Stimulated activated CD4-positive, alpha-beta T cell treated with anti-CD3 and anti-CD28 coated beads, TNF-alpha, amount 100 ng/mL, for 1 hour (primary cell): ENCODE measurements around the gene ST3GAL5.

ENCODE experiments used
- DNase-seq, 3 donors: peaks; one replicate each; pipeline ENCODE4 v3.0.0-alpha.2; 2020; ENCODE audit warnings: low read depth in 3 of 3, low spot score in 1 of 3

Gene ST3GAL5

DNA sequence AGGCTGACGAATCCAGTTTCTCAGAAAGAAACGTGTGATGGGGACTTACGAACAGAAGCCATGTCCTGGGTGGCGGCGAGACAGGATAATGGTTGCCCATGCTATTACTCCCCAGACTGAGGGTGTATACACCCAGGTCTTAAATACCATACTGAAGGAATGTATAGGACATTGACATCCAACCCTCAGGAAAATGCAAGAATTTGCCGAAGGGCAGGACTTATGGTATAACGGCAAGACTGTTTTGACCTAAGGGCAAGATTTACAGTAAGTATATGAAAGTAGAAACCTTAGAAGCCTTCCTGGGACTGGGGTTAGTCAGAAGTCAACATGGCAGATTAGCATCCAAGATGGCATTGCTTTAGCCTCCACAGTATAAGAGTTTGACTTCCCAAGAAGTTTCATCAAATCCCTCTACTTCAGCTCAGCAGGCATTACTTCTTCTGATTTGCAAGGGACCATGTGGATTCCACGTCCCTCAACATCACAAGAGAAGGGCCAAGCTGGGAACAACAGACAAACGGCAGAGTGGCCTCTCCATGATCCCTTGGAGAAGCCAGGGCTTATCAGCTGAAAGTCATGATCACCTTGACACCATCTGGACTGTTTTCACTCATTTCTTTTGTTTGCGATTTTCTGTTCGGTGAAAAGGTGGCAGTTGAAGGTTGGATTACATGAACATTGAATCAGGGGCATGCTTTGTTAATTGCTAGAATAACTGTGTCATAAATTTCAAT is 21.1 kb downstream of the ST3GAL5 start:
- DNase-seq = no peak

DNA sequence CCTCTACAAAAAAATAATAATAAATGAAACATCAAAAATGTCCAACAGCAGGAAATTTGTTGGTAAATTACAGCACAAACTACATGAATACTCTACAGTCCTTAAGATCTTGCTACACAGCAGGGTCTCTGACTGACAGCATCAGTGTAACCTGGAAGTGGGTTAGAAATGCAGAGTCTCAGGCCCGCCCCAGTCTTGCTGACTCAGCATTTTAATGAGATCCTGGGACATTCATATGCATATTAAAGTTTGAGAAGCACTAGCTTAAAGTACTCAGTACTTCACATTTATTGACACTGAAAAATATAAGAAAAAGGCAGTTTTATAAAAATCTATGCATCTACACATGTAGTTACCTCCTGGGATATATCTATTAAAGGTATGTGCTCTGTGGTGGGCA is 21.7 kb downstream of the ST3GAL5 start:
- DNase-seq = no peak

DNA sequence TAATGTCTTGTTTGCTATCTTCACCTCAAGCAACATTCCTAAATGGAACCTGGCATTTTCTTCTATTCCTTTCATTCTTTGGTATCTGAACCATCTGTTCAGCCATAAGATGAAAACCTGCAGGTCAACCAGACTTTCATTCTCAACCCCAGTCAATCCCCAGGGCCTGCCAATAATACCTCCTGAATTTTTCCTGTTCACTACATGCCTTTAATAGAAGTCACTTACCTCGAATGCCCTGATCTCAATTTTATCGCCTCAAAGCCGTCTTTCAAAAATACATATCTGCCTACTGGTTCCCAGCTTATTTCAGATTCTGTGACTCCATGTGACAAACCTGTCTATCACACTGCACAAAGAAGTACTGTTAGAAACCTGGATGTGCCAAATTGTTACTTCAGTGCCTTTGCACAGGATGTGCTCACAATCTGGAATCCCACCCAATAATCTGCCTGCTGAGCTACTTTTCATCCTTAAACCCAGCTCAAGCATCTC is 22.6 kb downstream of the ST3GAL5 start:
- no peak for DNase-seq

DNA sequence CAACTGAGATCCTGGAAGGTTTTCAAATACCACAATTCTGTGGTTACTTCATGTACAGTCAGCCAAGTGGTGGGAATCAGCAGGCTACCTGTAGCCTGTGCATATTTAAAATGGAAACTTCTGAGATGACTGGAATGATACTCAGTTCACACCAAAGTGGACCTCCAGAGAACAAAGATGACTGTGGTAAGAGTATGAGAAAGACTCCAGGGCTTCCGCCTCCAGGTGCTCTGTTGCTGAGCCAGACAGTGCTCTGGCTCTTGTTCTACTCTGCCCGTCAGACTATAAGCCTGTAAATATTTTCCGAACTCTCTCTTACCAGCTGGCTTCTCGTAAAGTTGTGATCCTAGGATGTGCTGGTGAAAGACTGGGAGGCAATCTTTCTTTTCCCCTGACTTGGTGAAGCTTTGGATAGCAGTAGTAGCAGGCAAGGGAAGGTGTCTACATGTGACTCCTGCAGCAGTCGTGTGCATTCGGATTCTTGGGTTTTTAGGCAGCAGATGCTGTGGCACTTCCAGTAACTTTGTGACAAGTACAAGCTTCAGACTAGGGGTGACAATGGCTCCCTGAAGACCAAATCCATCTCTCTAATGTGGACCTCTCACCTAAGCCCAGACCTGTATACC is 23.1 kb downstream of the ST3GAL5 start:
- DNase-seq = no peak

DNA sequence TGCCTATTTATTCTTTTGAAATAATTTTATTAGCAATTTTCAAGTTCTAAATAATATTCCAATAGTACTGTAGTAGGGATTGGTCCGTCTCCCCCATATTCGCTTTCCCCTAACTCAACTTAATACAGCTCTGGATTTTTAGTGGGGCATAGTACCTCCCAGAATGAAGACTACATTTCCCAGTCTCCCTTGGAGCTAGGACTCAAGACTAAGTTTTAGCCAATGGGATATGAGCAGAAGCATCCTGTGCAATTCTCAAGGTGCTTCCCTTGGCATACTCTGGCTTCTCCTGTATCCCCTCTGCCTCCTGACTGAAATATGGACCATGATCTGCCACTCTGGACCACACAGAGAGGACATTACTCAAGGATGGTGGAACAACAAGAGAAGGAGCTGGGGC is 24.1 kb downstream of the ST3GAL5 start:
- DNase-seq = no peak

DNA sequence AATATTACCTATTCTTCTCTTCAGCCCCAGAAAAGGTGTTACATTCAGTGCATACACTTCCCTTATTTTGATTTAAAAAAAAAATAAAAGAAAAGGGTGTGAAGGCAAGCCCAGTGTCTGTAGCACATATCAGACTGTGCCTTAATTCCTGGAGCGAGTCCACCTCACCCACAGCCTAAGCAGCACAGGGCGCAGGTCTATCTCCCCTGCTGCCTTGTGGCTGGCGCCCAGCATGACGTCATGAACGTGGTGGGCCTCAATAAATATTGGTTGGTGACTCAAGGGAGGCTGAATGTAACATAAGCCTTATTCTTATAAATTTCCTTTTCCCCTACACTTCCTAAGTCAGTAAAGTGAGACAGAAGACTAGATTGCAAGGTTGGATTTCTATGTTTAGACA is 26.4 kb downstream of the ST3GAL5 start:
- DNase-seq = no peak

DNA sequence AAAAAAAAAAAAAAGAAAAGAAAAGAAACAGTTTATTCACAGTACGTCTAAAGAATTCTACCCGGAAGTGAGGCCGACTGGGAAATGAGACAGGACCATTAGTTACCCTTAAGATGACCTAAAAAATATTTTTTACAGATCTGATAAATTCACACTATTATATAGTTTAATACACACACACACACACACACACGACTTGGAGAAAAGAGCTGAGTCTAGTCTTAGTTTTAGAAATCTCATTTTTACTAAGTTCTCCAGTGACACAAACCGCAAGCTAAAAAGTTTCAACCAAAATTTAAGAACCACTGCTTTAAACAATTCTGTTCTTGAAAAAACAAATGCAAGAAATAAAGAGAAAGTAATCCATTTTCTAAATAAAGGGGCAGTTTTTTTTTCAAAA is 27.1 kb downstream of the ST3GAL5 start:
- DNase-seq = no peak

DNA sequence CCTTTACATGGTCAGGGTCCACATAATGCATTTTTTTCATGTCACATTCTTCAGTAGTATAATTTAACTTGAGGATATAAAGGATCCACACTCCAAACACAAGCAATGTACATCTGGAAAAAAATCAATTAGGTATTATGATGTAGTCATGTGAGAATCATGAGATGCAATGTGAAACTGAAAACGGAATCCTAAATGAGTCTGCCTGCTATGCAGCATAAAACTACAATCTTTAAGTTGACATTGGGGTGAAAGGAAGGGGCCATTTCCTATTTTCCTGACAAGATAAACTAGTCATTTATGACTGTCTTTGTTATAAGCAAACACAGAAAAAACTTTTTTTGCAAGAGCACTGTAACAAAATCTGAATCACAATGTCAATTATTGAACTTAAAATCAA is 27.6 kb downstream of the ST3GAL5 start:
- DNase-seq = no peak

DNA sequence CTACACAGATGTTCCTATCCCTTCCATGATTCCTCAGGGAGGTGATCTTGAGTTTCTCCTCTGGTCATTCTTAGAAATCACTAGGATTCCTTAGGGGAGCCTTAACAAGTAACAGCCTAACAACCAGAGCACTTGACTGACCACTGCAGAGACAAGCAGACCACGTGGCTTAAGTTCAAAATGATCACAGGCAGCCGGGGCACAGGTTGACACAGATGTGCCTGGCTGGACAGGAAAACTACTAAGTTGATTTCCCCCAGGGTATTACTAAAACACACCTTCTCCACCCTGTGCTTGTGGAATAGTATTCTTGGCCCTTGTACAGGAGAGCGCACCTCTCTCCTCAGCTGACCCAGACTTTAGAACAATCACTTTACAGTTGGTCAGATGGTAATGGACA is 29.9 kb downstream of the ST3GAL5 start:
- no peak for DNase-seq

DNA sequence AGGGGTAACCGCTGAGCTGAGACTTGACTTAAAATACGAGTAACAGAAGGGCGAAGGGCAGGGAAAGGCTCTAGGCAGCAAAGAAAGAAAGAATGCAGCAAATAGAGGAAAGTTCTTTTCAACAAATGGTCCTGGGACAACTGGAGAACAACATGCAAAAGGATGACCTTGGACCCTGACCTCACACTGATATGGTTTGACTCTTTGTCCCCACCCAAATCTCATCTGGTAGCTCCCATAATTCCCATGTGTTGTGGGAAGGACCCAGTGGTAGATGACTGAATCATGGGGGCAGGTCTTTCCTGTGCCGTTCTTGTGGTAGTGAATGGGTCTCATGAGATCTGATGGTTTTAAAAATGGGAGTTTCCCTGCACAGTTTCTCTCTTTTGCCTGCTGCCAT is 33.9 kb downstream of the ST3GAL5 start:
- DNase-seq = no peak

DNA sequence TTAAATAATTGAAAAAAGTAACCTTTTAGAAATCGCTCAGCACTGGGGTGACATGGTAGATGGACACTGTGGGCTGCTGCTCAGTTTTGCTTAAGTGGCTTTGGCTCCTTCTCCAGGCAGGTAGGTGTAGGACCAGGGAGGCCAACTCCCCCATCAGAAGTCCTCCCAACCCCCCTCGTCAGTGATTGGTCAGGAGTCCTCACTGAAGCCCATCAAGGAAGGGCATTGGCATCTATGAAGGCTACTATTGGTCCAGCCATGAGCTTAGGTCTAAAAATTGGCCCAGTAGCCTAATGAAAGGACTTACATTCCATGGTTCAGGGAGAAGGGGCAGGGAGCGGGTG is 34.7 kb downstream of the ST3GAL5 start:
- no peak for DNase-seq

DNA sequence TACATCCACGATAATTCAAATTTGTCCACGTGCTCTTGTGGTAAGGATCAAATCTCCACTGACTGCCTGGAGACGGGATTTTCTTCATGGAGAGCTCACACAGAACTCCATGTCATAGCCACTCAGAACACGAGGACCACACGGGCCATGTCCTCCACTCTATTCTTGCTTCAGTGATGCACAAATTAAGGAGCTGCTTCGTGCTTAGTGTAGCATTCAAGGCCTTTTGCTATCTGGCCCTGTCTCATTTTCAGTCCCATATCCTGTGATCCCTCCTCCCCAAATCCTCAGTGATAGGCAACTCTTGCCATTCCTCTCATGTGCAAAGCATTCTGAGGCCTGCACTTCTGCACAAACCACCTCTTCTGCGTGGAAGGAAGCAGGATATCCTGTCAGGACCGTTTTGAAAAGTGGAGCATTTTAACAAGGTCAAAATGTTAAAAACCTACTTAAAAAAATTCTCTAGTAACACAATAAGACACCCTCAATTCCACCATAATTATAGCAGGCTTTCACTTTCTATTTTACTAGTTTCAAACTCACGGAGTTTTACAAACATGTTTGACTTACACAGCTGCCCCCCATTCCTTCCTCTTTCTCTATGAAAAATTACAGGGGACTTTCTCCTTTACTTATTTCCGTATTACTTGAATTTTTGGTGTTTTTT is 35.2 kb downstream of the ST3GAL5 start:
- DNase-seq = no peak

DNA sequence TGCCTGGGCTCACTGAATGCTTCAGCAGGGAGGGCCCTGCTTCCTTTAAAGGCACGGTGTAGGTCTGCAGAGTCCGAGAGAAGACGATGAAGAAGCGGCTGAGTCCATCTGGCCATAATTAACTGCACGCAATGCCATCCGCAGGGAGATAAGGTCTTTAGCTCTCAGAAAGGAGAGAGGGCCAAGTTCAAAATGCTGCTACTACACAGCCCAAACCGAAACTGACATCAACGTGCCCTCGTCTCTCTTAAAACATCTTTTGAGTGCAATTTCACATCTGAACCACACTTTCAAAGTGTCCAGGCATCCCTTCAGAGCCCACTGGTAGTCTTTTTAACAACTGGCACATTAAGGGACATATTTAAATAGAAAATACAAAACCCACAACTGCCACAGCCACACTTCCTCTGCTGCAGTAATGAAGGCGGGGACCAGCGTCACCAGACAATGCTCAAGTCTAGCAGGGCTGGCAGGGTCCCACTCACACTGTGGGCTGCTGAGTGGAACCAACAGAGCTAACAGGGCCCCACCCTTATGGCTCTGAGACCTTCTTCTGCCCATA is 35.8 kb downstream of the ST3GAL5 start:
- peak; percentile 15 to 28 (median 25) for DNase-seq

DNA sequence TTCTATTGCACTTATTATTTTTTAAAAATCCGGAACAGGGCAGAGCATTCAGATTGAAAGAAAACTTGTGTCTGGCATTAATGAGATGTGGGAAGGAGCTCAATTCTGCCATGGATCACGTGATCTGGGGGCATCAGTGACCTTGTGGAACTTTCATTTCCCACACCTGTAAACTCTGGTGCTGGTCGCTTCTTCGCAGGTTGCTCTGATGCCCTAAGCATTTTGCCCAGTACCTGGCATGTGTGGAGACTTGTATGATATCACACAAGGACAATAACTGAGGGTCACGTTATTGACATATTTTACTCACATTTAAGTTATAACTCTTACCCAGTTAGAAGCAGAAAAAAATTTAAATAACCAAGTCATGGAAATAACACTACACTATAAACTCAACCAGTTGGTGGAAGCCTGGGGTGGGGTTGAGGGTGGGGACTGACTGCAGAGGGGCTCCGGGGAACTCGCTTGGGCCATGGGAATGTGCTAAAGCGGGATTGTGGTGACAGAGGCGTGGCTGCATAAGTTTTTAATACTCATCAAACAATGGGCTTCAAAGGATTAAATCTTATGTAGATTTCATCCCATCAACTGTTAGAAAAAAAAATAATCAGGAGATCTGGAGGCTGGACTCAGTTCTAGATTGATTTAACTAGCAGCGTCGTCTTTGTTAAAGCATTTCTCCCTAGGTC is 36.5 kb downstream of the ST3GAL5 start:
- DNase-seq = no peak

DNA sequence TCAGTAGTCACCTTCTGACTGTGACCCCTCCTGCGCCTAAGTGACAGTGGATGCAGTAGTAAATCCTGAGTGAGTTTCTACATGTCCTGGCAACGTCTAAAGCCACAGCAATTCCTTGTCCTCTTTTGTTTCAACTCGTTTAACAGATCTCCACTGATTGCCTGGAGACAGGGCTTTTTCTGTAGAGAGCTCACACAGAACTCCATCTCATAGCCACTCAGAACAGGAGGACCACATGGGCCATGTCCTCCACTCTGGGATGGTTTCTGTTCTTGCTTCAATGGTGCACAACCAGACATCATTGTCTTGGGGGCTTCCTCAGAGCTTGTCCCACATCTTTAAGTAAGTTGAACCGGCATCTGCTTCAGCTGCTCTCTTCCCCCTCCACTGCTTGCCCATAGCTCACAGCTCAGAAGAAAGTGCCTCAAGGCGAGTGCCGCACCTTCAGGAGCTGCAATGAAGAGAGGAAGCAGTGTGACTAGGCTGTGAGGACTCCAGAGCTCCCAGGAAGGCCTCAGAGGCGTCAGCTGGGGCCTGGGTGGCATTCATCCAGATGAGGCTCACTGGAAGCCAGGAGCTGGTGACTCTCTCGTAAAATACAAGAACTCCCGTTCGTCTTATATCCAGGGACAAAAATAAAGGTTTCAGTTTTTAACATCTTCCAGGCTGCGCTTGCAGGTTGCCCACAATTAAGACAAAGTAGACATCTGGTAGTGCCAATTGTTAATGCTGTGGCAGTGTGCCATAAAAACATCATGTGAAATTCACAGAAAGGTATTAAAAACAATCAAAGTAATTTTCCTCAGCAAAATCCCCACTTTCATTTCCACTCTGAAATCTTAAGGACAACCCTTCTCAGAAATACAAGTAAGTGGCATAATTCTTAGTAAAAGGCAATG is 37.3 kb downstream of the ST3GAL5 start:
- no peak for DNase-seq

DNA sequence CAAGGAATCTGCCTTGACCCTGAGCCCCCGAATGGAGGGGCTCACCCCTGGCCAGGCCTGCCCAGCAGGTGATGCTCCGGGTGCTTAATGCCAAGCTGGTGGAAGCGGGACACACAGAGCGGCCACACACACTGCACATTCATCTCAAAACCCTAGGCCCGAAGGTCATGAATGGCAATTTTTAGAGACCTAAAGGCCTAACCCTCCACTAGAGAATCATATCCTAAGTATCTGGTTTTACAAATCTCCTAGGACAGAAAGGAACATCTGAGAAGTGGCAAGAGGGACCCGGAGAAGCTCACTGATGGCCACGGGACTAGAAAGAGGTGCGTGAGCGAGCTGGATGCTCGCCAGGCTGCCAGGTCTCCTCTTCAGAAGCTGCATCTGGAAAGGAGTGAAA is 38.3 kb downstream of the ST3GAL5 start:
- no peak for DNase-seq

DNA sequence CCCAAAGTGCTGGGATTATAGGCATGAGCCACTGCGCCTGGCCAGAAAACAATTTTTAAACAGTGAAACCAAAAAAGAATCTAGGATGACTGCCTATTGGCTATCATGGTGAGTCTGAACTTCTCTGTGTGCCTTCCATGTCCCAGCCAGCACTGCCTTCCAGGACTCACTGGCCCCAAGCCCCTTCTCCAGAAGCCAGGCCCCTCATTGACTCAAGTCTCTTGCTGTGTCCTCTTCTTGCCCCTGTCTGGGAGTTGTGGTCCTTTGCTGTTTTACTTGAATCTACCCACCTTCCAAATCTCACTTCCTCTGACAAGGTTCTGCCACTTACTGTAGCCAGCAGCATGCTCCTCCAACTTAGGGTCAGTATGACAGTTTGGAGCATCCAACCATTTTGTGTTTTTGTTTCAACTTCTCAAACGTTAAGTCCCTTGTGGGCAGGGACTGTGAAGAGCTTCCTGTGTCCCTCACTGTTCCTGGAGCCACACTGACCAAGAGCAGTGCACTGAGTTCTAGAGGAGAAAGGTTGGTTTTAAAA is 41.7 kb downstream of the ST3GAL5 start:
- DNase-seq = no peak

DNA sequence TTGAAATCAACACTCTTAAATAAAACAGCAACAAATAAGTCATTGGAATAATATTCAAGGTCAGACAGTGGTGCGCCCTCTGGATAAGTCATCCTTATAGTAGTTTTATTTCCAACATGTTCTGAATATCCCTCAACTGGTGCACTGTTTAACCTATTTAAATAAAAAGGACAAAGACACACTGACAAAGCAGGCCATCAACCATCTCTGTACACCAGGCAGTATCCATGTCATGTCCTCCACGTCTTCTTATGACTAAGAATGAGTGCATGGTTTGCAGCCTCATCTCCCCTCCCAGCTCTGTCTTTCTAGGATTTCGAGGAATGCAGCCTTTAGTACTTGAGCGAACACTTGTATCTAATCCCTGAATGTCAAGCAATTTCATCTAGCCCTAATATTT is 42.4 kb downstream of the ST3GAL5 start:
- no peak for DNase-seq

DNA sequence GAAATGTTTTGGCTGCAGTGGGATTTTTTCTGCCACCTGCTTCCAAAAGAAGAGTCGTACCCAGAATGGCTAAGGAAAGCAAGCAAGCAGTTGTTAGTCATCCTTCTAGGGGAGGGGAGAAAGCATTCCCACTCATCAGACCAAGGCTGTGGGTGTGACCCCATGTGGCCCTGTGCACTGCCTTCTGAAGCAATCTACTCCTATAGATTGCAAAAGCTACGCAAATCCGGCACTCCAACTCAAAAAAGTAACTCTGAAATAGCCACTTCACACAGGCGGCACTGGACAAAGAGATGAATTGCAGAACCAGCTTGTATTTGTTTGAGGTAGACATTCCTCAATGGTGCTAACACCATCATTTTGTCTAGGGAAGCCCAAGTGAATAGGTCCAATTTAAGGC is 44.3 kb downstream of the ST3GAL5 start:
- DNase-seq = no peak

DNA sequence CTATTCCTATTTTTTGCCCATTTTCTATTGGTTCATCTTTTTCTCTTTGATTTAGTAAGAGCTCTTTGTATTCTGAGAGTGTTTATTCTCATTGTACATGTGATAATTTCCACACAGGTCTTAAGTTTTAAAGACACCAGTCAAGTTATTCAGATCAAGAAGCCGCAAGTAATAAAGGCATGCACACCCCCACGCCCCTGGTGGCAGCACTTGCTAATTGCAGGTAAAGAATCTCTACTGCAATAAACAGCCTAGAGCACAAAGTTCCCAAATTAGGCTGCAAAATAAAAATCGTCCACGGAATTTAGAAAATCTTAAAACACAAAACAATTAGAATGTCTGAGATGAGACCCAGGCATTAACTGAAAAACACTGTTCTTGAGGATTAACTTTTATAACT is 45.2 kb downstream of the ST3GAL5 start:
- DNase-seq = no peak
